Keratinocyte (primary cell): ENCODE measurements around the gene KRTAP5-7.

Experiments used
- EZH2 ChIP-seq: IDR thresholded peaks from one replicate; pipeline ENCODE4 v1.6.1; 2012; ENCODE audit warnings: inconsistent platforms, mild to moderate bottlenecking, low read length, moderate library complexity
- TF ChIP-seq, protein P1 (sequence below), 3 experiments: IDR thresholded peaks in 1 of 3; conservative IDR thresholded peaks in 1 of 3; optimal IDR thresholded peaks in 1 of 3; 2 replicates in 2 of 3; 3 replicates in 1 of 3; pipeline versions ENCODE3 to v1.5.1; 2011; ENCODE audit warnings: low read length in 3 of 3, mild to moderate bottlenecking in 3 of 3, moderate library complexity in 2 of 3, control low read depth in 1 of 3, inconsistent platforms in 1 of 3; ENCODE audit not compliant: insufficient read depth in 2 of 3; ENCODE audit errors: extremely low read depth in 1 of 3

- TF ChIP-seq, protein P1, sequence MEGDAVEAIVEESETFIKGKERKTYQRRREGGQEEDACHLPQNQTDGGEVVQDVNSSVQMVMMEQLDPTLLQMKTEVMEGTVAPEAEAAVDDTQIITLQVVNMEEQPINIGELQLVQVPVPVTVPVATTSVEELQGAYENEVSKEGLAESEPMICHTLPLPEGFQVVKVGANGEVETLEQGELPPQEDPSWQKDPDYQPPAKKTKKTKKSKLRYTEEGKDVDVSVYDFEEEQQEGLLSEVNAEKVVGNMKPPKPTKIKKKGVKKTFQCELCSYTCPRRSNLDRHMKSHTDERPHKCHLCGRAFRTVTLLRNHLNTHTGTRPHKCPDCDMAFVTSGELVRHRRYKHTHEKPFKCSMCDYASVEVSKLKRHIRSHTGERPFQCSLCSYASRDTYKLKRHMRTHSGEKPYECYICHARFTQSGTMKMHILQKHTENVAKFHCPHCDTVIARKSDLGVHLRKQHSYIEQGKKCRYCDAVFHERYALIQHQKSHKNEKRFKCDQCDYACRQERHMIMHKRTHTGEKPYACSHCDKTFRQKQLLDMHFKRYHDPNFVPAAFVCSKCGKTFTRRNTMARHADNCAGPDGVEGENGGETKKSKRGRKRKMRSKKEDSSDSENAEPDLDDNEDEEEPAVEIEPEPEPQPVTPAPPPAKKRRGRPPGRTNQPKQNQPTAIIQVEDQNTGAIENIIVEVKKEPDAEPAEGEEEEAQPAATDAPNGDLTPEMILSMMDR (optimal IDR thresholded peaks at IDR 0.05 in 1 of 3, IDR thresholded peaks at IDR 0.05 in 1 of 3, conservative IDR thresholded peaks at IDR 0.05 in 1 of 3; ENCODE audit: extremely low read depth in 1 of 3, insufficient read depth in 2 of 3, low read length in 3 of 3), result no peak
- no peak for TF ChIP-seq EZH2
These were observed 3.5 kb downstream of the KRTAP5-7 start for GRCh38 chr11:71530602-71531001.
